Liver (tissue), 9 donors: ENCODE results near the gene ROBO2. TPM values are rescaled to one million over a fixed set of nuclear protein-coding genes. Genes with fewer than 3 reads are reported as not detected.

Experiments used
- DNase-seq: peaks from one replicate; pipeline ENCODE4 v3.0.0-alpha.2; 2017; ENCODE audit warnings: low spot score
- H3K27ac ChIP-seq, 2 donors: one replicate each; pipeline ENCODE4 v1.7.0; 2013; ENCODE audit warnings: inconsistent platforms in 2 of 2, low read length in 2 of 2, control low read depth in 1 of 2, low read depth in 1 of 2, mild to moderate bottlenecking in 1 of 2
- H3K27me3 ChIP-seq, 4 donors: one replicate each; pipeline versions ENCODE4 v1.6.1 to v1.7.0; 2013; ENCODE audit warnings: low read length in 3 of 4, inconsistent platforms in 1 of 4, mild to moderate bottlenecking in 1 of 4, moderate library complexity in 1 of 4; ENCODE audit not compliant: control insufficient read depth in 4 of 4, insufficient read depth in 4 of 4
- H3K36me3 ChIP-seq, 4 donors: one replicate each; pipeline versions ENCODE4 v1.6.1 to v1.7.0; 2013; ENCODE audit warnings: low read length in 3 of 4, mild to moderate bottlenecking in 3 of 4, low read depth in 1 of 4, moderate library complexity in 1 of 4; ENCODE audit not compliant: control insufficient read depth in 4 of 4, insufficient read depth in 3 of 4
- H3K4me1 ChIP-seq, 4 donors: one replicate each; pipeline versions ENCODE4 v1.6.1 to v1.7.0; 2013; ENCODE audit warnings: low read length in 3 of 4, mild to moderate bottlenecking in 3 of 4, moderate library complexity in 1 of 4; ENCODE audit not compliant: control insufficient read depth in 4 of 4, insufficient read depth in 4 of 4
- H3K4me3 ChIP-seq, 3 donors: one replicate each; pipeline versions ENCODE4 v1.6.1 to v1.7.0; 2013; ENCODE audit warnings: low read length in 3 of 3, control low read depth in 1 of 3, low read depth in 1 of 3, mild to moderate bottlenecking in 1 of 3
- H3K9ac ChIP-seq, 2 donors: one replicate each; pipeline ENCODE4 v1.7.0; 2013; ENCODE audit warnings: low read length in 2 of 2, mild to moderate bottlenecking in 2 of 2, moderate library complexity in 2 of 2, control low read depth in 1 of 2, low read depth in 1 of 2
- H3K9me3 ChIP-seq, 4 donors: one replicate each; pipeline versions ENCODE4 v1.6.1 to v1.7.0; 2013; ENCODE audit warnings: low read length in 3 of 4; ENCODE audit not compliant: control insufficient read depth in 4 of 4
- EGR1 ChIP-seq, 2 donors: IDR thresholded peaks; 2 replicates each; pipeline ENCODE4 v1.6.1; 2016 to 2018; ENCODE audit warnings: antibody characterized with exemption in 2 of 2, low read depth in 2 of 2
- FOXA1 ChIP-seq: IDR thresholded peaks from 2 replicates; pipeline ENCODE4 v1.6.1; 2016; ENCODE audit warnings: antibody characterized with exemption
- FOXA2 ChIP-seq: IDR thresholded peaks from 2 replicates; pipeline ENCODE4 v1.6.1; 2016; ENCODE audit warnings: antibody characterized with exemption
- GABPA ChIP-seq, 2 donors: IDR thresholded peaks in 1 of 2; conservative IDR thresholded peaks in 1 of 2; 2 replicates each; pipeline ENCODE4 v1.6.1; 2016; ENCODE audit warnings: antibody characterized with exemption in 2 of 2, mild to moderate bottlenecking in 1 of 2, moderate library complexity in 1 of 2
- HNF4A ChIP-seq, 2 donors: conservative IDR thresholded peaks; 2 replicates each; pipeline ENCODE4 v1.6.1; 2016; ENCODE audit warnings: antibody characterized with exemption in 2 of 2, mild to moderate bottlenecking in 2 of 2
- HNF4G ChIP-seq: IDR thresholded peaks from 2 replicates; pipeline ENCODE4 v1.6.1; 2016; ENCODE audit warnings: antibody characterized with exemption
- NR2F2 ChIP-seq: IDR thresholded peaks from 2 replicates; pipeline ENCODE4 v1.6.1; 2016; ENCODE audit warnings: antibody characterized with exemption
- RAD21 ChIP-seq, 2 donors: IDR thresholded peaks; 2 replicates each; pipeline ENCODE4 v1.6.1; 2016; ENCODE audit warnings: antibody characterized with exemption in 2 of 2, mild to moderate bottlenecking in 2 of 2
- RXRA ChIP-seq, 2 donors: IDR thresholded peaks; 2 replicates each; pipeline ENCODE4 v1.6.1; 2017 to 2018; ENCODE audit warnings: antibody characterized with exemption in 2 of 2, mild to moderate bottlenecking in 1 of 2
- SP1 ChIP-seq: IDR thresholded peaks from 2 replicates; pipeline ENCODE4 v1.6.1; 2018; ENCODE audit warnings: antibody characterized with exemption, mild to moderate bottlenecking
- TAF1 ChIP-seq: conservative IDR thresholded peaks from 2 replicates; pipeline ENCODE4 v1.6.1; 2016; ENCODE audit warnings: antibody characterized with exemption, mild to moderate bottlenecking
- YY1 ChIP-seq: IDR thresholded peaks from 2 replicates; pipeline ENCODE4 v1.6.1; 2016; ENCODE audit warnings: antibody characterized with exemption, mild to moderate bottlenecking
- WGBS: extraction: QIAGEN DNeasy Blood & Tissue Kit; methylation state at CpG from one replicate; pipeline ENCODE4 v1.1.7; 2013; 5-methylcytosine and 5-hydroxymethylcytosine counted together
- polyA plus RNA-seq, 2 donors: library from polyadenylated mRNA; stranded (reverse) in 1 of 2; unstranded in 1 of 2; fragments of 200-250 nt in 1 of 2; fragments of >200 nt in 1 of 2; fragmentation: Nextera tagmentation in 1 of 2; extraction: Ambion mirVana in 1 of 2; gene quantifications; one replicate each; pipeline versions ENCODE4 v1.2.1 to v1.2.3, GENCODE V29; 2013 to 2015
- total RNA-seq, 2 donors: library from RNA; depleted of rRNA; stranded (reverse); fragments of >200 nt; gene quantifications; one replicate each; pipeline ENCODE4 v1.2.3, GENCODE V29; 2014
- TF ChIP-seq, protein P1 (sequence below): IDR thresholded peaks from 2 replicates; pipeline ENCODE4 v1.6.1; 2016; ENCODE audit warnings: antibody characterized with exemption
- TF ChIP-seq, protein P2 (sequence below): fragments of 150-350 bp; IDR thresholded peaks from 2 replicates; pipeline ENCODE4 v1.5.1; 2017; ENCODE audit warnings: improper control_type of control experiment, low read depth, low read length; ENCODE audit not compliant: missing input control
- TF ChIP-seq, protein P3 (sequence below): IDR thresholded peaks from 2 replicates; pipeline ENCODE4 v1.6.1; 2016; ENCODE audit warnings: antibody characterized with exemption
- TF ChIP-seq, protein P4 (sequence below): IDR thresholded peaks from 2 replicates; pipeline ENCODE4 v1.6.1; 2016; ENCODE audit warnings: antibody characterized with exemption, mild to moderate bottlenecking
- TF ChIP-seq, protein P5 (sequence below): IDR thresholded peaks from 2 replicates; pipeline ENCODE4 v1.6.1; 2016; ENCODE audit warnings: antibody characterized with exemption
- donor health status: healthy.
- donor health status: healthy.
- donor health status: healthy.
- donor health status: healthy.
- donor health status: healthy.

The ROBO2 gene
- total and polyA plus RNA-seq, 4 donors: 0.22 to 19.4 (median 1.1) TPM

DNA sequence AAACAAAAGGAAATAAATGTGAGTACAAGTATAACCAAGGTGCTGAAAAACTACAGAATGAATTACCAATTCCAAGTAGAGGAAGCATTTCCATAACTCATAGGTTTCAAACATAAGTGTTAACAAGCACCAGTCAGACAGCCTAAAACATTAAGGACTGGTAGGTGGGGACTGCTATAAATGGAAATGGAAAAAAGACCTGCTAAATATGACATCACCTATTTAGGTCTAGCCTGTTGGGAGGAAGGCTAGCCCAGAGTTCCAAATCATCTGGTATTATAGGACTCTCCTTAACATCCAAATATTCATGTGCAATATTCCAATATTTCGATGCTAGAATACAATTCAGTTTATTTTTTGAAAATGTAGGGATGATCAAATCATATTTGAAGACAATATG lies 560.0 kb downstream of the ROBO2 start:
- WGBS: 81% methylated on average over 1 of the region's 1 CpG
- H3K4me1 ChIP-seq: no peaks in the 10 kb centered on the region
- H3K9me3 ChIP-seq: peaks cover 0 to 3% (median 0%) of the 10 kb centered on the region in 4 donors
- no peak overlapping the region for H3K9ac ChIP-seq
- TF ChIP-seq, protein P1, sequence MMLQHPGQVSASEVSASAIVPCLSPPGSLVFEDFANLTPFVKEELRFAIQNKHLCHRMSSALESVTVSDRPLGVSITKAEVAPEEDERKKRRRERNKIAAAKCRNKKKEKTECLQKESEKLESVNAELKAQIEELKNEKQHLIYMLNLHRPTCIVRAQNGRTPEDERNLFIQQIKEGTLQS: no peak
- no peak for TF ChIP-seq RAD21 (IDR thresholded peaks at IDR 0.05)
- TF ChIP-seq, protein P2, sequence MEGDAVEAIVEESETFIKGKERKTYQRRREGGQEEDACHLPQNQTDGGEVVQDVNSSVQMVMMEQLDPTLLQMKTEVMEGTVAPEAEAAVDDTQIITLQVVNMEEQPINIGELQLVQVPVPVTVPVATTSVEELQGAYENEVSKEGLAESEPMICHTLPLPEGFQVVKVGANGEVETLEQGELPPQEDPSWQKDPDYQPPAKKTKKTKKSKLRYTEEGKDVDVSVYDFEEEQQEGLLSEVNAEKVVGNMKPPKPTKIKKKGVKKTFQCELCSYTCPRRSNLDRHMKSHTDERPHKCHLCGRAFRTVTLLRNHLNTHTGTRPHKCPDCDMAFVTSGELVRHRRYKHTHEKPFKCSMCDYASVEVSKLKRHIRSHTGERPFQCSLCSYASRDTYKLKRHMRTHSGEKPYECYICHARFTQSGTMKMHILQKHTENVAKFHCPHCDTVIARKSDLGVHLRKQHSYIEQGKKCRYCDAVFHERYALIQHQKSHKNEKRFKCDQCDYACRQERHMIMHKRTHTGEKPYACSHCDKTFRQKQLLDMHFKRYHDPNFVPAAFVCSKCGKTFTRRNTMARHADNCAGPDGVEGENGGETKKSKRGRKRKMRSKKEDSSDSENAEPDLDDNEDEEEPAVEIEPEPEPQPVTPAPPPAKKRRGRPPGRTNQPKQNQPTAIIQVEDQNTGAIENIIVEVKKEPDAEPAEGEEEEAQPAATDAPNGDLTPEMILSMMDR: no peak
- TF ChIP-seq GABPA (IDR thresholded peaks at IDR 0.05 in 1 of 2, conservative IDR thresholded peaks at IDR 0.05 in 1 of 2): no peak
- TF ChIP-seq, protein P3, sequence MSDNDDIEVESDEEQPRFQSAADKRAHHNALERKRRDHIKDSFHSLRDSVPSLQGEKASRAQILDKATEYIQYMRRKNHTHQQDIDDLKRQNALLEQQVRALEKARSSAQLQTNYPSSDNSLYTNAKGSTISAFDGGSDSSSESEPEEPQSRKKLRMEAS: no peak
- TF ChIP-seq EGR1 (IDR thresholded peaks at IDR 0.05; ENCODE audit: low read depth in 2 of 2): no peak
- no peak for TF ChIP-seq RXRA (IDR thresholded peaks at IDR 0.05)
- TF ChIP-seq FOXA2: no peak
- TF ChIP-seq YY1: no peak
- no peak for TF ChIP-seq TAF1
- TF ChIP-seq NR2F2: no peak
- no peak for TF ChIP-seq HNF4A (conservative IDR thresholded peaks at IDR 0.05)
- no peak for TF ChIP-seq SP1
- TF ChIP-seq HNF4G: no peak
- TF ChIP-seq FOXA1: no peak
- TF ChIP-seq, protein P4, sequence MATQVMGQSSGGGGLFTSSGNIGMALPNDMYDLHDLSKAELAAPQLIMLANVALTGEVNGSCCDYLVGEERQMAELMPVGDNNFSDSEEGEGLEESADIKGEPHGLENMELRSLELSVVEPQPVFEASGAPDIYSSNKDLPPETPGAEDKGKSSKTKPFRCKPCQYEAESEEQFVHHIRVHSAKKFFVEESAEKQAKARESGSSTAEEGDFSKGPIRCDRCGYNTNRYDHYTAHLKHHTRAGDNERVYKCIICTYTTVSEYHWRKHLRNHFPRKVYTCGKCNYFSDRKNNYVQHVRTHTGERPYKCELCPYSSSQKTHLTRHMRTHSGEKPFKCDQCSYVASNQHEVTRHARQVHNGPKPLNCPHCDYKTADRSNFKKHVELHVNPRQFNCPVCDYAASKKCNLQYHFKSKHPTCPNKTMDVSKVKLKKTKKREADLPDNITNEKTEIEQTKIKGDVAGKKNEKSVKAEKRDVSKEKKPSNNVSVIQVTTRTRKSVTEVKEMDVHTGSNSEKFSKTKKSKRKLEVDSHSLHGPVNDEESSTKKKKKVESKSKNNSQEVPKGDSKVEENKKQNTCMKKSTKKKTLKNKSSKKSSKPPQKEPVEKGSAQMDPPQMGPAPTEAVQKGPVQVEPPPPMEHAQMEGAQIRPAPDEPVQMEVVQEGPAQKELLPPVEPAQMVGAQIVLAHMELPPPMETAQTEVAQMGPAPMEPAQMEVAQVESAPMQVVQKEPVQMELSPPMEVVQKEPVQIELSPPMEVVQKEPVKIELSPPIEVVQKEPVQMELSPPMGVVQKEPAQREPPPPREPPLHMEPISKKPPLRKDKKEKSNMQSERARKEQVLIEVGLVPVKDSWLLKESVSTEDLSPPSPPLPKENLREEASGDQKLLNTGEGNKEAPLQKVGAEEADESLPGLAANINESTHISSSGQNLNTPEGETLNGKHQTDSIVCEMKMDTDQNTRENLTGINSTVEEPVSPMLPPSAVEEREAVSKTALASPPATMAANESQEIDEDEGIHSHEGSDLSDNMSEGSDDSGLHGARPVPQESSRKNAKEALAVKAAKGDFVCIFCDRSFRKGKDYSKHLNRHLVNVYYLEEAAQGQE: no peak
- TF ChIP-seq, protein P5, sequence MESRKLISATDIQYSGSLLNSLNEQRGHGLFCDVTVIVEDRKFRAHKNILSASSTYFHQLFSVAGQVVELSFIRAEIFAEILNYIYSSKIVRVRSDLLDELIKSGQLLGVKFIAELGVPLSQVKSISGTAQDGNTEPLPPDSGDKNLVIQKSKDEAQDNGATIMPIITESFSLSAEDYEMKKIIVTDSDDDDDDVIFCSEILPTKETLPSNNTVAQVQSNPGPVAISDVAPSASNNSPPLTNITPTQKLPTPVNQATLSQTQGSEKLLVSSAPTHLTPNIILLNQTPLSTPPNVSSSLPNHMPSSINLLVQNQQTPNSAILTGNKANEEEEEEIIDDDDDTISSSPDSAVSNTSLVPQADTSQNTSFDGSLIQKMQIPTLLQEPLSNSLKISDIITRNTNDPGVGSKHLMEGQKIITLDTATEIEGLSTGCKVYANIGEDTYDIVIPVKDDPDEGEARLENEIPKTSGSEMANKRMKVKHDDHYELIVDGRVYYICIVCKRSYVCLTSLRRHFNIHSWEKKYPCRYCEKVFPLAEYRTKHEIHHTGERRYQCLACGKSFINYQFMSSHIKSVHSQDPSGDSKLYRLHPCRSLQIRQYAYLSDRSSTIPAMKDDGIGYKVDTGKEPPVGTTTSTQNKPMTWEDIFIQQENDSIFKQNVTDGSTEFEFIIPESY: no peak
- no peak for DNase-seq
- no peak overlapping the region for H3K4me3 ChIP-seq
- no peaks in the 10 kb centered on the region for H3K36me3 ChIP-seq
- H3K27ac ChIP-seq: no peak overlapping the region
- H3K27me3 ChIP-seq: no peaks in the 10 kb centered on the region
